SK-N-SH (cell line): ENCODE data around the gene RPA1. TPM values are rescaled to one million over a fixed set of nuclear protein-coding genes. Genes with fewer than 3 reads are reported as not detected.

Experiments used
- CTCF ChIA-PET: fragments of 300-600, 350-600 bp; formaldehyde crosslinking; extraction: SDS; loops from one replicate; lab custom pipeline; 2021; lab: Yijun Ruan, JAX
- POLR2A ChIA-PET: fragments of 350-600 bp; sonication (Branson Sonifier 250); formaldehyde crosslinking; extraction: SDS; loops from one replicate; lab custom pipeline; 2020; ENCODE audit warnings: antibody characterized with exemption, inconsistent platforms; lab: Yijun Ruan, JAX
- DNase-seq: peaks from one replicate; pipeline ENCODE4 v3.0.0; 2012
- H2AFZ ChIP-seq: fragments of 200-600 bp; sonication (generic); 2 replicates; pipeline ENCODE4 v1.8.1; 2016; ENCODE audit warnings: antibody characterized with exemption, mild to moderate bottlenecking, low read depth
- H3F3A ChIP-seq: fragments of 200-600 bp; sonication (generic); replicated peaks from 2 replicates; pipeline ENCODE3; 2016; ENCODE audit warnings: antibody characterized with exemption, mild to moderate bottlenecking; ENCODE audit not compliant: insufficient read depth
- H3K27ac ChIP-seq, 2 experiments: fragments of 200-500 bp in 1 of 2; fragments of 200-600 bp in 1 of 2; sonication (Bioruptor generic) in 1 of 2; sonication (generic), shearing (Covaris generic) in 1 of 2; 2 replicates each; pipeline versions ENCODE4 v1.5.1 to v1.6.1; 2014 to 2016; ENCODE audit warnings: low read depth in 2 of 2, inconsistent platforms in 1 of 2, low read length in 1 of 2, mild to moderate bottlenecking in 1 of 2, mixed read lengths in 1 of 2
- H3K27me3 ChIP-seq: fragments of 200-600 bp; sonication (generic), shearing (Covaris generic); 2 replicates; pipeline ENCODE4 v1.6.1; 2016; ENCODE audit warnings: mixed run types; ENCODE audit not compliant: insufficient read depth
- H3K36me3 ChIP-seq, 2 experiments: fragments of 200-500 bp in 1 of 2; fragments of 200-600 bp in 1 of 2; sonication (Bioruptor generic) in 1 of 2; sonication (generic) in 1 of 2; replicated peaks in 1 of 2; 2 replicates each; pipeline versions ENCODE3 to v1.5.1; 2014 to 2016; ENCODE audit warnings: low read length in 1 of 2, mild to moderate bottlenecking in 1 of 2; ENCODE audit not compliant: insufficient read depth in 2 of 2, control insufficient read depth in 1 of 2
- H3K4me1 ChIP-seq, 2 experiments: fragments of 200-500 bp in 1 of 2; fragments of 200-600 bp in 1 of 2; sonication (Bioruptor generic) in 1 of 2; sonication (generic), shearing (Covaris generic) in 1 of 2; 2 replicates each; pipeline versions ENCODE4 v1.5.1 to v1.6.1; 2014 to 2016; ENCODE audit warnings: low read depth in 1 of 2, low read length in 1 of 2, mixed run types in 1 of 2; ENCODE audit not compliant: insufficient read depth in 2 of 2, control insufficient read depth in 1 of 2
- H3K4me2 ChIP-seq: fragments of 200-600 bp; sonication (generic), shearing (Covaris generic); 2 replicates; pipeline ENCODE4 v1.6.1; 2017; ENCODE audit warnings: mixed run types
- H3K4me3 ChIP-seq, 2 experiments: fragments of 200-500 bp in 1 of 2; fragments of 200-600 bp in 1 of 2; sonication (Bioruptor generic) in 1 of 2; sonication (generic), shearing (Covaris generic) in 1 of 2; 2 replicates each; pipeline versions ENCODE4 v1.5.1 to v1.8.1; 2014 to 2016; ENCODE audit warnings: low read depth in 2 of 2, inconsistent platforms in 1 of 2, low read length in 1 of 2, mild to moderate bottlenecking in 1 of 2, mixed read lengths in 1 of 2, moderate library complexity in 1 of 2
- H3K79me2 ChIP-seq: fragments of 200-600 bp; sonication (generic); 2 replicates; pipeline ENCODE4 v1.8.1; 2017; ENCODE audit warnings: mild to moderate bottlenecking; ENCODE audit not compliant: insufficient read depth
- H3K9ac ChIP-seq: fragments of 200-600 bp; sonication (generic); 2 replicates; pipeline ENCODE4 v1.6.1; 2017; ENCODE audit warnings: mixed run types
- H3K9me2 ChIP-seq: fragments of 200-600 bp; sonication (generic); 2 replicates; pipeline ENCODE4 v1.6.1; 2017; ENCODE audit warnings: mixed run types
- H3K9me3 ChIP-seq: fragments of 200-600 bp; sonication (generic); 2 replicates; pipeline ENCODE4 v1.6.1; 2017; ENCODE audit warnings: mixed run types, mild to moderate bottlenecking, moderate library complexity
- H4K20me1 ChIP-seq: fragments of 200-600 bp; sonication (generic); 2 replicates; pipeline ENCODE4 v1.6.1; 2017; ENCODE audit warnings: mild to moderate bottlenecking, mixed run types; ENCODE audit not compliant: insufficient read depth
- CHD2 ChIP-seq: fragments of 150-350 bp; IDR thresholded peaks from 2 replicates; pipeline ENCODE4 v1.6.1; 2018; ENCODE audit warnings: low read length; ENCODE audit not compliant: partially characterized antibody
- EP300 ChIP-seq, 2 experiments: IDR thresholded peaks; 2 replicates each; pipeline versions ENCODE4 v1.4.0 to v1.6.1; 2012; ENCODE audit warnings: borderline replicate concordance in 1 of 2, low read depth in 1 of 2, low read length in 1 of 2
- EZH2phosphoT487 ChIP-seq: fragments of 200-600 bp; sonication (generic); IDR thresholded peaks from 2 replicates; pipeline ENCODE4 v1.6.1; 2017; ENCODE audit warnings: low read depth, mixed run types, mild to moderate bottlenecking, antibody characterized with exemption, moderate library complexity, borderline replicate concordance
- FOSL2 ChIP-seq: IDR thresholded peaks from 2 replicates; pipeline ENCODE4 v1.4.0; 2012; ENCODE audit warnings: low read depth, mild to moderate bottlenecking, moderate library complexity, borderline replicate concordance
- FOXM1 ChIP-seq: IDR thresholded peaks from 2 replicates; pipeline ENCODE4 v1.4.0; 2012; ENCODE audit warnings: low read depth, mild to moderate bottlenecking
- GABPA ChIP-seq: IDR thresholded peaks from 2 replicates; pipeline ENCODE4 v1.4.0; 2012; ENCODE audit warnings: low read depth, mild to moderate bottlenecking
- POLR2AphosphoS5 ChIP-seq: IDR thresholded peaks from 2 replicates; pipeline ENCODE4 v1.6.1; 2012; ENCODE audit warnings: low read depth, low read length
- RCOR1 ChIP-seq: fragments of 150-350 bp; IDR thresholded peaks from 2 replicates; pipeline ENCODE4 v1.6.1; 2017; ENCODE audit warnings: antibody characterized with exemption, low read length
- RFX5 ChIP-seq: IDR thresholded peaks from 2 replicates; pipeline ENCODE4 v1.6.1; 2012; ENCODE audit warnings: mild to moderate bottlenecking, improper control_type of control experiment, low read length
- RXRA ChIP-seq: IDR thresholded peaks from 2 replicates; pipeline ENCODE4 v1.4.0; 2012; ENCODE audit warnings: low read depth, mild to moderate bottlenecking, borderline replicate concordance
- SMC3 ChIP-seq: IDR thresholded peaks from 2 replicates; pipeline ENCODE4 v1.6.1; 2012; ENCODE audit warnings: low read depth, low read length, improper control_type of control experiment
- TCF12 ChIP-seq: IDR thresholded peaks from 2 replicates; pipeline ENCODE4 v1.4.0; 2012
- YY1 ChIP-seq: IDR thresholded peaks from 2 replicates; pipeline ENCODE4 v1.4.0; 2012; ENCODE audit warnings: low read depth, mild to moderate bottlenecking
- WGBS: methylation state at CpG from one replicate; pipeline ENCODE4 v1.1.6; 2017; ENCODE audit warnings: low lambda C conversion rate; 5-methylcytosine and 5-hydroxymethylcytosine counted together
- polyA plus RNA-seq, 3 experiments: library from polyadenylated mRNA; depleted of rRNA; stranded (reverse); fragments of >200 nt; gene quantifications; 2 replicates each; pipeline ENCODE4 v1.2.3, GENCODE V29; 2012
- TF ChIP-seq, protein P1 (sequence below): IDR thresholded peaks from 2 replicates; pipeline ENCODE4 v1.4.0; 2012; ENCODE audit warnings: low read depth, borderline replicate concordance
- TF ChIP-seq, protein P2 (sequence below): IDR thresholded peaks from 2 replicates; pipeline ENCODE4; 2012

Gene RPA1
- polyA plus RNA-seq, 1 of the 3 experiments (the other 2 are of a cell fraction), result 47.2 TPM

DNA sequence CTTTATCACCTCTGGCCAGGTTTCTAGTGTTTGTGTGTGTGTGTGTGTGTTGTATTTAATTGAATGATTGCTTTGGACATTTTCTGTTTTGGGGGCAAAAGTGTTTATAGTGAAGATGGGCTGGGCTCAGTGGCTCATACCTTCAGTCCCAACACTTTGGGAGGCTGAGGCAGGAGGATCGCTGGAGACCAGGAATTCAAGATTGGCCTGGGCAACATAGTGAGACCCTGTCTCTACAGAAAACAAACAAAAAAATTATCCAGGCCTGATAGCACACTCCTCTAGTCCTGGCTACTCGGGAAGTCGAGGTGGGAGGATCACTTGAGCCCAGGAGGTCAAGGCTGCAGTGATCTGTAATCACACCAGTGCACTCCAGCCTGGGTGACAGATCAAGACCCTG is 37.5 kb downstream of the RPA1 start:
- no peak overlapping the region for H3K27ac ChIP-seq
- WGBS, result 97% methylated on average over 3 of the region's 3 CpGs
- no peak for DNase-seq
- peaks cover 8 to 12% of the 10 kb centered on the region in 2 experiments for H3K36me3 ChIP-seq
- H3K79me2 ChIP-seq, result peaks cover 4% of the 10 kb centered on the region; the same call in 1 of the 2 replicates
- no peaks in the 10 kb centered on the region for H3K27me3 ChIP-seq
- no peaks in the 10 kb centered on the region for H4K20me1 ChIP-seq
- no peak overlapping the region for H3K4me2 ChIP-seq
- H3F3A ChIP-seq, result peaks cover 6% of the 10 kb centered on the region
- H3K4me1 ChIP-seq, result no peaks in the 10 kb centered on the region
- POLR2A ChIA-PET, result no interaction called here
- H2AFZ ChIP-seq, result no peak overlapping the region
- H3K9me2 ChIP-seq, result no peaks in the 10 kb centered on the region
- TF ChIP-seq CHD2 (no peak), FOXM1 (no peak), SMC3 (no peak), EZH2phosphoT487 (no peak), GABPA (no peak), POLR2AphosphoS5 (no peak), RCOR1 (no peak), YY1 (no peak), RFX5 (no peak), RXRA (no peak), TCF12 (no peak), EP300 (IDR thresholded peaks at IDR 0.05; ENCODE audit: borderline replicate concordance in 1 of 2, low read depth in 1 of 2, low read length in 1 of 2) (no peak)
- TF ChIP-seq, protein P1, sequence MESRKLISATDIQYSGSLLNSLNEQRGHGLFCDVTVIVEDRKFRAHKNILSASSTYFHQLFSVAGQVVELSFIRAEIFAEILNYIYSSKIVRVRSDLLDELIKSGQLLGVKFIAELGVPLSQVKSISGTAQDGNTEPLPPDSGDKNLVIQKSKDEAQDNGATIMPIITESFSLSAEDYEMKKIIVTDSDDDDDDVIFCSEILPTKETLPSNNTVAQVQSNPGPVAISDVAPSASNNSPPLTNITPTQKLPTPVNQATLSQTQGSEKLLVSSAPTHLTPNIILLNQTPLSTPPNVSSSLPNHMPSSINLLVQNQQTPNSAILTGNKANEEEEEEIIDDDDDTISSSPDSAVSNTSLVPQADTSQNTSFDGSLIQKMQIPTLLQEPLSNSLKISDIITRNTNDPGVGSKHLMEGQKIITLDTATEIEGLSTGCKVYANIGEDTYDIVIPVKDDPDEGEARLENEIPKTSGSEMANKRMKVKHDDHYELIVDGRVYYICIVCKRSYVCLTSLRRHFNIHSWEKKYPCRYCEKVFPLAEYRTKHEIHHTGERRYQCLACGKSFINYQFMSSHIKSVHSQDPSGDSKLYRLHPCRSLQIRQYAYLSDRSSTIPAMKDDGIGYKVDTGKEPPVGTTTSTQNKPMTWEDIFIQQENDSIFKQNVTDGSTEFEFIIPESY, result no peak
- TF ChIP-seq, protein P2, sequence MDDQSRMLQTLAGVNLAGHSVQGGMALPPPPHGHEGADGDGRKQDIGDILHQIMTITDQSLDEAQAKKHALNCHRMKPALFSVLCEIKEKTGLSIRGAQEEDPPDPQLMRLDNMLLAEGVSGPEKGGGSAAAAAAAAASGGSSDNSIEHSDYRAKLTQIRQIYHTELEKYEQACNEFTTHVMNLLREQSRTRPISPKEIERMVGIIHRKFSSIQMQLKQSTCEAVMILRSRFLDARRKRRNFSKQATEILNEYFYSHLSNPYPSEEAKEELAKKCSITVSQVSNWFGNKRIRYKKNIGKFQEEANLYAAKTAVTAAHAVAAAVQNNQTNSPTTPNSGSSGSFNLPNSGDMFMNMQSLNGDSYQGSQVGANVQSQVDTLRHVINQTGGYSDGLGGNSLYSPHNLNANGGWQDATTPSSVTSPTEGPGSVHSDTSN, result no peak
- no peaks in the 10 kb centered on the region for H3K9me3 ChIP-seq
- no peak overlapping the region for H3K9ac ChIP-seq
- no peak overlapping the region for H3K4me3 ChIP-seq
- CTCF ChIA-PET, result no interaction called here

DNA sequence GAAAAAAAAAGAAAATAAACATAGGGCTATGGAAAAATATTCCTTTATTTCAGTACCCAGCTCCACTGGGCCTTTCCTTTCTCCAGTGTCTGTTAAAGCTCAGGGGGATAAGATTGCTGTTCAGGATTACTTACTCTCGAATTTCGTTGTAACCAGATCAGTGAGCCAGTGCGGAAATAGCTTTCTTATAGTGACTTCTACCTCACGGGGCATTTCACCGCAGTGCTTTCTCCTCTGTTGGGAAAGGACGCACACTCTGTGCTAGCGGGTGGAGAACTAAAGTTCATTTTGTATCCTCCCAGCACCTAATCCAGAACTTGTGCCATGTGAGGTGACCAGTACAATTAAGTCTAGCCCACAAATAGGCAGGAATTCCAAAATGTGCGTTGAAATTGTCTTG is 38.3 kb downstream of the RPA1 start:
- peaks cover 15 to 16% of the 10 kb centered on the region in 2 experiments for H3K36me3 ChIP-seq
- ChIA-PET POLR2A (no interaction called here), CTCF (interaction anchor here (1.4 kb wide), 2 partner anchors 9 to 146 kb away, joined by 3 read pairs; no protein-coding TSS in a partner anchor)

More for the DNA sequence above, 38.3 kb downstream of the RPA1 start:
- over 99% methylated on average over 8 of the region's 8 CpGs for WGBS
- no peak for TF ChIP-seq FOSL2
- no peaks in the 10 kb centered on the region for H3K4me1 ChIP-seq
- H4K20me1 ChIP-seq, result no peaks in the 10 kb centered on the region
- no peak overlapping the region for H2AFZ ChIP-seq
- no peaks in the 10 kb centered on the region for H3K27me3 ChIP-seq
- no peaks in the 10 kb centered on the region for H3K9me3 ChIP-seq
- H3K4me2 ChIP-seq, result no peak overlapping the region
- no peaks in the 10 kb centered on the region for H3K9me2 ChIP-seq
- H3K4me3 ChIP-seq, result no peak overlapping the region
- H3K79me2 ChIP-seq, result peaks cover 4% of the 10 kb centered on the region; the same call in 1 of the 2 replicates
- no peak overlapping the region for H3K27ac ChIP-seq
- H3K9ac ChIP-seq, result no peak overlapping the region
- H3F3A ChIP-seq, result peaks cover 6% of the 10 kb centered on the region
- no peak for DNase-seq
